ENCODE measurements around the gene RPF1.

DNA sequence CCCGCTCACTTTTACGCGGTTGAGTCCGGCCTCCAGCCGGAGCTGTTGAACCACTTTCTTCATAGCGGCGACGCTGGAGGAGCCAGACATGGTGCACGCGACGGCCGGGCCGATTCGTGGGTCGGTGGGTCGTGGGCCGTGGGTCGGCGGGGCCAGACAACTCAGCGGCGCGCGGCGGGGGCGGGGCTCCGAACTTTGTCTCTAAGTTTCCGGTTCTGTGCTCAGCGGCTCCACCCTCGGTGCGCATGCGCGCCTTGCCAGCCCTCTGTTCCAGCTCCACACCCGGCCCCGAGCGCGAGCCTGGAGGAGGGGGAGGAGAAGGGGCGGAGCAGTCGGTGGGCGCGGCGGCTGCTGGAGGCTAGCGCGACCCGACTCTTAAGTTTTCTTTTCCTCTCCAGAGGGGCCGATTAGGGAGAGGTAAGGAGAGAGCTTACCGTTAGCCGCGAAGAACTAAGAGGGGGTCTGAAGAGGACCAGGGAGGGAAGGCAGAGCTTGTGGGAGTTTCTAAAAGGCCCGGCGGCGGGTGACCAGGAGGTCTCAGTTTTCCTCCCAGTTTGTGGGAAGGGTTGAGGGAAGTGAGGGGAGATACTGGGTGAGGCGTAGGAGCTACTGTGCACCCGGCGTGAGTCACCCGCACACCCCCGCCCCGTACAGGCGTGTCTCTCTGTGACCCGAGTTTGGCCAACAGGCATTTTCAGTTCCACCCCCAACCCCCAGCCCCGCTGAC lies 27.1 kb downstream of the RPF1 start, which contains the start of the genes GNG5 and SPATA1:
- TF ChIP-seq BHLHE40 (IDR thresholded peaks at IDR 0.05; ENCODE audit: borderline replicate concordance) (no peak), ARNT (IDR thresholded peaks at IDR 0.05) (no peak), CTBP1 (IDR thresholded peaks at IDR 0.05; ENCODE audit: borderline replicate concordance) (no peak), NFRKB (IDR thresholded peaks at IDR 0.05) (no peak), HDGF (IDR thresholded peaks at IDR 0.05; ENCODE audit: borderline replicate concordance) (no peak)
